ENCODE results near the gene VTA1. TPM values are rescaled to one million over a fixed set of nuclear protein-coding genes. Genes with fewer than 3 reads are reported as not detected.

The VTA1 gene
- total RNA-seq, 1 donor from 2014 or later = 65.3 TPM

DNA sequence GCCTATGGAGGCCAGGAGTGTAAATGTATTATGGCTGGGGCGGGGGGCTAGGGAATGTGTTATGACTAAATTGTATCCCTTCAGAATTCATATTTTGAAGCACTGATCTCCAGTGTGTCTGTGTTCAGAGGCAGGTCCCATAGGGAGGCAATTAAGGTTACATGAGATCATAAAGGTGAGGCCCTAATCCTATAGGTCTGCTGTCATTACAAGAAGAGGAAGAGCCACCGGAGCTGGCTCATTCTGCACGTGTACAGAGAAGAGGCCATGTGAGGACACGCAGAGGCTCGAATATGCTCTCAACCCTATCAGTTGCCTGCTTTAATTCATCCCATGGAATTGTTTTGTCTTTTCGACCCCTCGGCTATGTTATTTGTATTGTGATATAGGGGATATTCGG, 76.9 kb downstream of the VTA1 start:
- no peak for FAIRE-seq
- H3K27ac Mint-ChIP-seq (ENCODE audit: unreplicated experiment) = no peak overlapping the region
- peaks cover 7% of the 10 kb centered on the region for H3K9me3 Mint-ChIP-seq (ENCODE audit: unreplicated experiment)
- TF ChIP-seq EZH2 (IDR thresholded peaks at IDR 0.05; ENCODE audit: insufficient read depth, low read length) = no peak
- TF ChIP-seq CTCF (IDR thresholded peaks at IDR 0.05; ENCODE audit: insufficient read depth, low read depth, low read length) = no peak
- Histone ChIP-seq H4K20me1 (ENCODE audit: insufficient read depth, low read length) (no peaks in the 10 kb centered on the region), H3K36me3 (ENCODE audit: insufficient read depth, low read length) (peaks cover 2% of the 10 kb centered on the region), H3K4me2 (ENCODE audit: low read length) (no peak overlapping the region), H3K4me1 (ENCODE audit: insufficient read depth, low read length) (no peaks in the 10 kb centered on the region), H3K4me3 (ENCODE audit: insufficient read depth, low read depth, low read length) (no peak overlapping the region), H3K9me3 (ENCODE audit: insufficient read depth, low read depth, low read length) (no peaks in the 10 kb centered on the region), H3K27me3 (ENCODE audit: insufficient read depth, low read length) (no peaks in the 10 kb centered on the region), H3K27ac (ENCODE audit: low read depth, low read length) (no peak overlapping the region), H3K9ac (ENCODE audit: low read length) (no peak overlapping the region), H2AFZ (ENCODE audit: low read depth, low read length) (no peak overlapping the region), H3K79me2 (ENCODE audit: insufficient read depth, low read length) (no peaks in the 10 kb centered on the region)
- H3K4me1 Mint-ChIP-seq (ENCODE audit: low read depth, unreplicated experiment) = no peaks in the 10 kb centered on the region
- H3K4me3 Mint-ChIP-seq (ENCODE audit: unreplicated experiment) = no peak overlapping the region
- H3K27me3 Mint-ChIP-seq (ENCODE audit: low read depth, unreplicated experiment) = no peaks in the 10 kb centered on the region
- no peak for DNase-seq (ENCODE audit: low read depth)
- peaks cover 2% of the 10 kb centered on the region for H3K36me3 Mint-ChIP-seq (ENCODE audit: low read depth, unreplicated experiment)

- Mint-ChIP-seq H3K4me3 (ENCODE audit: unreplicated experiment) (no peak overlapping the region), H3K4me1 (ENCODE audit: low read depth, unreplicated experiment) (peaks cover 2% of the 10 kb centered on the region), H3K36me3 (ENCODE audit: low read depth, unreplicated experiment) (no peaks in the 10 kb centered on the region), H3K9me3 (ENCODE audit: unreplicated experiment) (peaks cover 18% of the 10 kb centered on the region), H3K27me3 (ENCODE audit: low read depth, unreplicated experiment) (no peaks in the 10 kb centered on the region), H3K27ac (ENCODE audit: unreplicated experiment) (no peak overlapping the region)
- no peaks in the 10 kb centered on the region for H3K36me3 ChIP-seq (ENCODE audit: insufficient read depth, low read length)
- H3K9ac ChIP-seq (ENCODE audit: low read length) = no peak overlapping the region
- no peak for DNase-seq (ENCODE audit: low read depth)
- H3K27ac ChIP-seq (ENCODE audit: low read depth, low read length) = no peak overlapping the region
- no peak overlapping the region for H3K4me2 ChIP-seq (ENCODE audit: low read length)
- H2AFZ ChIP-seq (ENCODE audit: low read depth, low read length) = no peak overlapping the region
- H3K27me3 ChIP-seq (ENCODE audit: insufficient read depth, low read length) = no peaks in the 10 kb centered on the region
- TF ChIP-seq EZH2 (IDR thresholded peaks at IDR 0.05; ENCODE audit: insufficient read depth, low read length) = no peak
- no peak for TF ChIP-seq CTCF (IDR thresholded peaks at IDR 0.05; ENCODE audit: insufficient read depth, low read depth, low read length)
- H3K9me3 ChIP-seq (ENCODE audit: insufficient read depth, low read depth, low read length) = no peaks in the 10 kb centered on the region
- no peak for FAIRE-seq
- no peaks in the 10 kb centered on the region for H3K79me2 ChIP-seq (ENCODE audit: insufficient read depth, low read length)
- H3K4me3 ChIP-seq (ENCODE audit: insufficient read depth, low read depth, low read length) = no peak overlapping the region
- no peaks in the 10 kb centered on the region for H3K4me1 ChIP-seq (ENCODE audit: insufficient read depth, low read length)
- H4K20me1 ChIP-seq (ENCODE audit: insufficient read depth, low read length) = no peaks in the 10 kb centered on the region
These were observed 78.1 kb downstream of the VTA1 start for GRCh38 chr6:142225115-142225514.

DNA sequence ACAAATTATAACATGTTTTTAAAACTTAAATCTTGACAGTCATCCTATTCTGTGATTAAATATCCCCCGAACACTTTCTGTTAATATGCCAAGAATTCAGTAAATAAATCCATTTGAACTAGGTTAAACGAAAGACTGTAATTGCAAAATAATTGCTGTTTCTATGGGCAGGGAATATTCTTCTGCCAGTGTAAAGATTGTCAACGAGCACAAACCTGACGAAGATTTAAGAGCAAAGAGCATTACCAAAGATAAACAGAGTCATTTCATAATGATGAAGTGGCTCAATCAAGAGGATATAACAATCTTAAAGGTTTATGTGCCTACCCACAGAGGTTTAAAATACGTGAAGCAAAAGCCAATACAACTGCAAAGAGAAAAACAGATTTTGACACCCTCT, 78.5 kb downstream of the VTA1 start:
- Histone ChIP-seq H3K79me2 (ENCODE audit: insufficient read depth, low read length) (no peaks in the 10 kb centered on the region), H3K4me3 (ENCODE audit: insufficient read depth, low read depth, low read length) (no peak overlapping the region), H2AFZ (ENCODE audit: low read depth, low read length) (no peak overlapping the region), H3K4me2 (ENCODE audit: low read length) (no peak overlapping the region), H3K9me3 (ENCODE audit: insufficient read depth, low read depth, low read length) (no peaks in the 10 kb centered on the region), H3K4me1 (ENCODE audit: insufficient read depth, low read length) (no peaks in the 10 kb centered on the region), H4K20me1 (ENCODE audit: insufficient read depth, low read length) (no peaks in the 10 kb centered on the region), H3K36me3 (ENCODE audit: insufficient read depth, low read length) (no peaks in the 10 kb centered on the region), H3K9ac (ENCODE audit: low read length) (no peak overlapping the region), H3K27ac (ENCODE audit: low read depth, low read length) (no peak overlapping the region), H3K27me3 (ENCODE audit: insufficient read depth, low read length) (no peaks in the 10 kb centered on the region)
- Mint-ChIP-seq H3K36me3 (ENCODE audit: low read depth, unreplicated experiment) (no peaks in the 10 kb centered on the region), H3K27me3 (ENCODE audit: low read depth, unreplicated experiment) (no peaks in the 10 kb centered on the region), H3K9me3 (ENCODE audit: unreplicated experiment) (peaks cover 19% of the 10 kb centered on the region), H3K4me1 (ENCODE audit: low read depth, unreplicated experiment) (peaks cover 2% of the 10 kb centered on the region), H3K27ac (ENCODE audit: unreplicated experiment) (no peak overlapping the region), H3K4me3 (ENCODE audit: unreplicated experiment) (no peak overlapping the region)
- DNase-seq (ENCODE audit: low read depth) (no peak), FAIRE-seq (no peak)
- TF ChIP-seq CTCF (IDR thresholded peaks at IDR 0.05; ENCODE audit: insufficient read depth, low read depth, low read length) (no peak), EZH2 (IDR thresholded peaks at IDR 0.05; ENCODE audit: insufficient read depth, low read length) (no peak)
